ENCODE results near the gene MYH11.

DNA sequence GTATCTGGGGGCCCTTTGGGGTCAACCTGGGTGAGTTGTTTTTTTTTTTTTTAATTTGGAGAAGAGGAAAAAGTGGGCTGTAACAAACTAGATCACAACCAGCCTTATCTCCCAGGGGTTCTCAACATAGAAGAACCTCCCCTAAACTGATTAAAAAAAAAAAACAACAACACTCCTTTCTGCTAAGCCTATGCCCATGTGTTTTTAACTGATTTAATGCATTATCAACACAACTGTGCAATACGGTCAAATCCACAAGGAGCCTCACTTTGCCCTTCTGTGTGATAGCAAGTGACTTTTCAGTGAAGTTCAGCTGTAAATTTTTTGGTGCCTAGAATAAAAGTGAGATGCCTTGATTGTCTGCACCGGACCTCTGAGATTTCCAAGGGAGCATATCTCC lies 646 bp downstream of the MYH11 start:
- TF ChIP-seq, protein P1, sequence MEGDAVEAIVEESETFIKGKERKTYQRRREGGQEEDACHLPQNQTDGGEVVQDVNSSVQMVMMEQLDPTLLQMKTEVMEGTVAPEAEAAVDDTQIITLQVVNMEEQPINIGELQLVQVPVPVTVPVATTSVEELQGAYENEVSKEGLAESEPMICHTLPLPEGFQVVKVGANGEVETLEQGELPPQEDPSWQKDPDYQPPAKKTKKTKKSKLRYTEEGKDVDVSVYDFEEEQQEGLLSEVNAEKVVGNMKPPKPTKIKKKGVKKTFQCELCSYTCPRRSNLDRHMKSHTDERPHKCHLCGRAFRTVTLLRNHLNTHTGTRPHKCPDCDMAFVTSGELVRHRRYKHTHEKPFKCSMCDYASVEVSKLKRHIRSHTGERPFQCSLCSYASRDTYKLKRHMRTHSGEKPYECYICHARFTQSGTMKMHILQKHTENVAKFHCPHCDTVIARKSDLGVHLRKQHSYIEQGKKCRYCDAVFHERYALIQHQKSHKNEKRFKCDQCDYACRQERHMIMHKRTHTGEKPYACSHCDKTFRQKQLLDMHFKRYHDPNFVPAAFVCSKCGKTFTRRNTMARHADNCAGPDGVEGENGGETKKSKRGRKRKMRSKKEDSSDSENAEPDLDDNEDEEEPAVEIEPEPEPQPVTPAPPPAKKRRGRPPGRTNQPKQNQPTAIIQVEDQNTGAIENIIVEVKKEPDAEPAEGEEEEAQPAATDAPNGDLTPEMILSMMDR (IDR thresholded peaks at IDR 0.05; ENCODE audit: low read depth, low read length) = no peak
- no peak for TF ChIP-seq EZH2phosphoT487 (IDR thresholded peaks at IDR 0.05; ENCODE audit: low read depth)
